GM18909 (cell line): Measurements from ENCODE around the gene TYK2.
A peak's percentile ranks its signal among the peaks of the same experiment; 100 is the strongest.

Experiments used
- ATAC-seq: cut with Tn5 transposase; IDR thresholded peaks from one replicate; pipeline ENCODE4 v1.9.1; 2021; ENCODE audit warnings: mild to moderate bottlenecking; ENCODE audit not compliant: unreplicated experiment, poor library complexity

Gene TYK2

DNA sequence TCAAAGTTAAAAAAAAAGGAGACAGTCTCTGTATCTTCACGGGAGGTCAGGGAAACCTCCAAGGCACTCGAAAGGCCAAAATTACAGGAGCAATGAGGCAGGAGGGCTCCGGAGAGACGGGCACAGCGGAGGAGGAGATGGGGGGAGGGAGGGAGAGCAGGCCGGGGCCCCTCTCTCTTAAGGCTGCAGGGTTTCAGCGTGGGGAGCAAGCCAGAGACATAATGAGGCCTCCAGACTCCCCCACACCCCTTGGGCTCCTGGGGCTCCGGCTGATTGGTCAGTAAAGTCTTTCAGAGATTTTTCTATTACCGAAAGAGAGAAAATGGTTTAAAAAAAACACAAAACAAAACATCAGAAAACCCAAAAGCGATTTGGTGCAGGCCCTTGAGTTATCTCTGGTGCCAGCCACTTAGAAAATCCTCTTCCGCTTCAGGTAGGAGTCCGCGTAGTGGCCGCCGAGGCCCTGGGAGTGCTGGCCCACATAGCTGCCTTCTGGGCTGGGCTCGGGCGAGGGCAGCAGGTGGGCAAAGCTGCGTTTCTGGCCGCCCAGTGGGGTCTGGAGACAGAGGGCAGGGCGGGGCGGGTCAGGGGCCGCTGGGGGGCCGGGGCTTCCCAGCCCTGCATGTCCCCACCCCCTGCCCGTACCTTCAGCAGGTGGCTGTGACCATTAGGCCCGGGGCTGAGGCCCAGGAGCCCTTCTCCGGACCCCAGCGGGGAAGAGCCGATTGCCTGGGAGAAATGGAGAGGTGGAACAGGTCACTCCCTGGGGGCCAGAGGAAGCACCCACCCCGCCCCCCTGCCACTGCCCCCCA lies 63.1 kb downstream of the TYK2 start:
- ATAC-seq: no peak

DNA sequence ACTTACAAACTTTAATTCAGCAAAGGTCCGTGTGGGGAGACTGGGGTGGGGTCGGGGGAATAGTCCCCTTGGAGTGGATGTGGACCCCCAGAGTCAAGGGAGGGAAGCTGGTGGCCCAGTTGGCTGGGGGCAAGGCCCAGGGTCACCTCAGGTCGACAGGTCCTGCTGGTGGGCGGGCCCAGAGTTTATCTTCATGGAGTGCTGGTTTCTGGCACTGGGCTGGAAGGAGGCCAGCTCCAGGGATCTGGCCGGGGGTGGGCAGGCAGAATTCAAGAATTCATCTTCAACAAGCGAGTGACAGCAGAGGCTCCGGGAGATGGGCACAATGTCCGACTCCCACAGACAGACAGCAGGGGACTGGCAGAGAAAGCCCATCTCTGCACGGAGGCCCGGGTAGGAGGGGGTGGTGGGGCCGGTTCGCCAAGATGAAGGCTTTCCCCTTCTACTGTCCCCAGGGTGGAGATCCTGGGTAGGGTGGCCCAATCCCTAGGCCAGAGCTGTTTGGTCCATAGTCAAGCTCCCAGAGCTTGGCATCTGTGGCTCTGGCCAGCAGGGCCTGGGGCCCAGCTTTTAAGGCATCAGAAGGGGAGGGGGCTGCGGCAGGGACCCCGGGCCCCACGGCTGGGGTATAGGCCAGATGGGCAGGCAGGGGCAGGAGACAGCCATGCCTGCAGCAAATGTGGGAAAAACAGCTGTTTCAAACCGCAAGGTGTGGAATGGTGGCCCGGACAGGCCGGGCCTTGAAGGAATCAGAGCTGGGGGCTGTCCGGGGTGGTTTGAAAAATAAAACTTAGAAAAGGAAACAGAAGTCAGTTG lies 63.9 kb downstream of the TYK2 start:
- ATAC-seq: no peak

DNA sequence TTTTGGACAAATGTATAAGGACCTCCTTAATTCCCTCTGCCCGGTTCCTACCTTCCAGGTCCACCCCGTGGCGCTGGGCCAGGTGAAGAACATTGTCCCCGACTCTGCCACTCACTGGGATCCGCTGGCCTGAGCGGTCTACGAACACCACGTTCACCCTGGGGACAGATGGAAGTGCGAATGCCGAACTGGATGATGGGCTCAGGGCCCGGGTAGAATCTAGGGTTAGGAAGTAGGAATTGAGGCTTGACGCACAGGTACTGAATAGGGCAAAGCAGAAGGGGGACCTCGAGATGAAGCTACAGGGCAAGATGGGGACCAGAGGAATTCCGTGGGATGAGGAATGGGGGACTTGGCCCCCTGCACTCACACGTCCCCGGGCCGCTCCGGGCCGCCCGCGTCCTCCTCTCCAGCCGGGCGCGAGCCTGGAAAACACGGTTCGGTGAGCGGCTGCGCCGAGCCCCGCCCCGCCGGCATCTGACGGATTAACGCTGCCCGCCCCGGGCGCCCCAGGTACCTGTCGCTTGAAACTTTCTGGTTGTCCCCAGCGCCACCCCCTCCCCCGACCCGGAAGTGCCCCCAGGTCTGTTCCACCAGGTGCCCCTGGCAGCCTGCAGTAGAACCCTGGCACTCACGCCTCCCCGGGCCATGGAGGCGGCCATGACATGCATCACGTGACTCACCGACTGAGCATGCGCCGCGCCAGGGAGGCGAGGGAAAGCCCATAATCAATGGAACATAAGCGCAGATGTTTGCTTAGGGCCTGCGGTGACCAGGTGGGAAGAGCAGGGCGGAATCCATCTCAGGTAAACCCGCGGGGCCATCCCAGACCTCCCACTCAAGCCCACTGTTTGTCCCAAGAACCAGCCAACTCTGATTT lies 64.8 kb downstream of the TYK2 start, which contains the start of gene FDX2:
Gene FDX2, minus strand, starts transcription at position 681 of the 880 bp plus-strand sequence. Its CDS starts 19 bp downstream, at position 662.
- peak; percentile 68 for ATAC-seq

DNA sequence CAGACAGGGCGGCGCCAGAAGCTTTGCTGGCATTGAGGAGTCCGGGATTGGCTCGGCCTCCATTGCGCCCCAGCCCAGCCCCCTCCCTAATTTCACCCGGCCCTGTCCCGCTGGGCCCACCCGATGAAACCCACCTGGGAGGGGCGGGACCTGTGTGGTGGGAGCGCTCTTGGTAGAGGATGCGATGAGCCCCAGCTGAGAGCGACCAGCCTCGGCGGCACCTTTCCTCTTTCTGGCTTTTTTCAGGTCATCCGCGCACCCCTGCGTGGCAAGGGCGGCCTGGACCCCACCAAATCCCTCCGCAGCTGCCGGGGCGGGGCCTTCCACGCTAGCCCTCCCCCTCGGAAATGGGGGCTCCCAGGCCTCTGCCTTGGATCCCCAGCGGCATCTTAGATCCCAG lies 70.9 kb downstream of the TYK2 start, which contains the start of gene ZGLP1:
Gene ZGLP1, minus strand, starts transcription at position 393 of the 400 bp plus-strand sequence.
- no peak for ATAC-seq

DNA sequence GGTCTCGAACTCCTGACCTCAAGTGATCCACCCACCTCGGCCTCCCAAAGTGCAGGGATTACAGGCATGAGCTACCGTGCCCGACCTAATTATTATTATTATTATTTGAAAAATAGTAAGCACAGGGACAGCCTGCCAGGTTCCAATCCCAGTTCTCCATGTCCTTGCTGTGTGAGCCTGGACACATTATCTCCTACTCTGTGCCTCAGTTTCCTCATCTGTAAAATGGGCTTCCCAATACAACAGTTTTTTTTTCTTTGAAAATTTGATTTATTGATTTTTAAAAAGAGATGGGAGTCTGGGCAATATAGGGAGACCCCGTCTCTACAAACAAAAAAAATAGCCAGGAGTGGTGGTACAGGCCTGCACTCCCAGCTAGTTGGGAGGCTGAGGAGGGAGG lies 74.0 kb downstream of the TYK2 start:
- no peak for ATAC-seq

DNA sequence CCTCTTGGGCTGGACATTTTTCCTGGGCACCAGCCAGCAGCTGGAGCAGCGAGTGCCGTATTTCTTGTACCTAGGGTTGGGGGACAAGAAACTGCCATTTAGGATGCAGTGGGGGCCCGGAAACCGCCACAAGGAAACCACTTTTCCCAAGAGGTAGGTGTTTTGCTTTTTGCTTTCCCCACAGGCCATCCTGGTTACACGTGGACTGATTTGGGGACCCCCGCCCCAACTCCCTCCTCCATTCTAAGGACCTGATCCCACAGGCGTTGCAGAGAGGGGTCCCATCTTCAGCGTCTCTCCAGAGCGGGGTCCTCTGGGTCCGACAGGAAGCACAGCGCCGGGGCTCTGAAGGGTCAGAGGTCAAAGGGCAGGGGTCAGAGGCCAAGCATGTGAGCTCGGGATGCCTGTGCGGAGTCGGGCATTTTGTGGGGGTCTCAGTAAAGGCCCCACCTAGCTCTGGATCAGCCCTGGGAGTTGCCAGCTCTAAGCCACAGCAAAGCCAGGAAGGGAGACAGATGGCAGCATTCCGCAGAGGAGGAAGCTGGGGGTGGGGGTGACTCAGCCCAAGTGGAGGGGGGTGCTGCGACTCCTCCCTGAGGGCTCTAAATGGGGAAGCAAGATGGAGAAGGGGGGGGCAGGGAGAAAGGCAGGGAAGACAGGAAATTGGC lies 75.1 kb downstream of the TYK2 start:
- no peak for ATAC-seq
